ENCODE results near the gene CDADC1. TPM values are rescaled to one million over a fixed set of nuclear protein-coding genes. Genes with fewer than 3 reads are reported as not detected.

Gene CDADC1
- total and polyA plus RNA-seq, 2 donors (not counting 1 experiment from before 2014, with no cell fraction given): 6.1 to 6.6 TPM

GRCh38 chr13:49210114-49210513 lies 37.6 kb upstream of the CDADC1 start:
- H3K4me3 ChIP-seq (replicated peaks in 1 of 4; ENCODE audit: control extremely low read depth in 1 of 4, insufficient read depth in 1 of 4, low read depth in 3 of 4, low read length in 4 of 4): no peak overlapping the region

DNA sequence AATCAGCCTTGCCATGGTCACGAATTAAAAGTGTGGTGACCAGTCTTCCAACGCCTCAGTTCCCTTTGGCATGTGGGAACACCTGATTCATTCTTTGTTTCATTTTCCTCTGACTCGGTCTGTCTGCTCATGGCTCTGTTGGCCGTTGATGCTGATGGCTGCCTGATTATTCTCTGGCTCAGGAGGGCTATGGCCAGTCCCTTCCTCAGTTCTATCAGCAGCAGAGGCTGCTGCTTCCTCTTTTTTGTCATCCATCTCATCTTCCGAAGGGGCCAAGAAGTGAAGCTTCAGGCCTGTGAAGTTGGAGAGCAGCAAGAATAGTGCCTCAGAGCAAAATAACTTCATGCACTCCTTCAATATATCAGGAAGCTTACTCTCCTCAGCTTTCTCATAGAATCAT lies 37.1 kb upstream of the CDADC1 start:
- Histone ChIP-seq H3K36me3 (ENCODE audit: control insufficient read depth, insufficient read depth, low read length) (peaks cover 4% of the 10 kb centered on the region), H3K27ac (ENCODE audit: insufficient read depth, low read length) (no peak overlapping the region), H3K4me3 (replicated peaks in 1 of 4; ENCODE audit: control extremely low read depth in 1 of 4, insufficient read depth in 1 of 4, low read depth in 3 of 4, low read length in 4 of 4) (no peak overlapping the region), H3K4me1 (ENCODE audit: control insufficient read depth, extremely low read depth, insufficient read depth, low read length) (no peaks in the 10 kb centered on the region), H3K9me3 (ENCODE audit: control insufficient read depth, insufficient read depth, low read depth, low read length) (no peaks in the 10 kb centered on the region), H3K4me2 (ENCODE audit: extremely low read depth, insufficient read depth, low read length) (no peak overlapping the region), H2AFZ (ENCODE audit: low read length) (no peak overlapping the region), H3K79me2 (ENCODE audit: control insufficient read depth, insufficient read depth, low read length) (no peaks in the 10 kb centered on the region), H4K20me1 (ENCODE audit: control insufficient read depth, extremely low read depth, insufficient read depth, low read length) (no peaks in the 10 kb centered on the region), H3K9ac (ENCODE audit: insufficient read depth, low read length) (no peak overlapping the region), H3K27me3 (ENCODE audit: control insufficient read depth, insufficient read depth, low read length) (no peaks in the 10 kb centered on the region)
- no peak for DNase-seq (ENCODE audit: low read depth in 2 of 2)
- TF ChIP-seq EZH2 (IDR thresholded peaks at IDR 0.05; ENCODE audit: low read length, missing control alignments): no peak
- TF ChIP-seq, protein P1, sequence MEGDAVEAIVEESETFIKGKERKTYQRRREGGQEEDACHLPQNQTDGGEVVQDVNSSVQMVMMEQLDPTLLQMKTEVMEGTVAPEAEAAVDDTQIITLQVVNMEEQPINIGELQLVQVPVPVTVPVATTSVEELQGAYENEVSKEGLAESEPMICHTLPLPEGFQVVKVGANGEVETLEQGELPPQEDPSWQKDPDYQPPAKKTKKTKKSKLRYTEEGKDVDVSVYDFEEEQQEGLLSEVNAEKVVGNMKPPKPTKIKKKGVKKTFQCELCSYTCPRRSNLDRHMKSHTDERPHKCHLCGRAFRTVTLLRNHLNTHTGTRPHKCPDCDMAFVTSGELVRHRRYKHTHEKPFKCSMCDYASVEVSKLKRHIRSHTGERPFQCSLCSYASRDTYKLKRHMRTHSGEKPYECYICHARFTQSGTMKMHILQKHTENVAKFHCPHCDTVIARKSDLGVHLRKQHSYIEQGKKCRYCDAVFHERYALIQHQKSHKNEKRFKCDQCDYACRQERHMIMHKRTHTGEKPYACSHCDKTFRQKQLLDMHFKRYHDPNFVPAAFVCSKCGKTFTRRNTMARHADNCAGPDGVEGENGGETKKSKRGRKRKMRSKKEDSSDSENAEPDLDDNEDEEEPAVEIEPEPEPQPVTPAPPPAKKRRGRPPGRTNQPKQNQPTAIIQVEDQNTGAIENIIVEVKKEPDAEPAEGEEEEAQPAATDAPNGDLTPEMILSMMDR (conservative IDR thresholded peaks at IDR 0.05 in 1 of 2, IDR thresholded peaks at IDR 0.05 in 1 of 2; ENCODE audit: low read depth in 1 of 2, low read length in 2 of 2): no peak

More at GRCh38 chr13:49210114-49210513, 37.6 kb upstream of the CDADC1 start:
- no peak for DNase-seq (ENCODE audit: low read depth in 2 of 2)
- peaks cover 4% of the 10 kb centered on the region for H3K36me3 ChIP-seq (ENCODE audit: control insufficient read depth, insufficient read depth, low read length)
- H4K20me1 ChIP-seq (ENCODE audit: control insufficient read depth, extremely low read depth, insufficient read depth, low read length): no peaks in the 10 kb centered on the region
- H3K4me1 ChIP-seq (ENCODE audit: control insufficient read depth, extremely low read depth, insufficient read depth, low read length): no peaks in the 10 kb centered on the region
- no peak for TF ChIP-seq EZH2 (IDR thresholded peaks at IDR 0.05; ENCODE audit: low read length, missing control alignments)
- TF ChIP-seq, protein P1 (conservative IDR thresholded peaks at IDR 0.05 in 1 of 2, IDR thresholded peaks at IDR 0.05 in 1 of 2; ENCODE audit: low read depth in 1 of 2, low read length in 2 of 2): no peak
- no peak overlapping the region for H3K9ac ChIP-seq (ENCODE audit: insufficient read depth, low read length)
- no peaks in the 10 kb centered on the region for H3K79me2 ChIP-seq (ENCODE audit: control insufficient read depth, insufficient read depth, low read length)
- H3K27me3 ChIP-seq (ENCODE audit: control insufficient read depth, insufficient read depth, low read length): no peaks in the 10 kb centered on the region
- H3K4me2 ChIP-seq (ENCODE audit: extremely low read depth, insufficient read depth, low read length): no peak overlapping the region
- no peak overlapping the region for H3K27ac ChIP-seq (ENCODE audit: insufficient read depth, low read length)
- no peak overlapping the region for H2AFZ ChIP-seq (ENCODE audit: low read length)
- no peaks in the 10 kb centered on the region for H3K9me3 ChIP-seq (ENCODE audit: control insufficient read depth, insufficient read depth, low read depth, low read length)

DNA sequence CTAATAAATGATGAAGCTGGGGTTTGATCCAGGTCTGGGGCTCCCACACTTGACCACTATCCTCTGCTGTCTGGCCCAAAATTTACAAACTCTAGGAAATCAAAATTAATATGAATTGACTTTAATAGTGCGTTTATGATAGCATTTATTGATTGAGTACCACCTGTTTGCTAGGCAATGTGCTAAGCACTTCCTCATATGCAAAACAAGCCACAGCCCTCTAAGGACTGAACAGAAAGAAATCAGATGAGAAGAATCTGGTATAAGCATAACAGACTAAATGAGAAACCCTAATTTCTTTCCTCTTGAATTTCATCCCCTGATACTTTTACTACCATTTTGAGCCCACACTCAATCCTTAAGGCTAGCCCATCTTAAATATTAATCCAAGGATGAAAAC lies 34.2 kb upstream of the CDADC1 start:
- H2AFZ ChIP-seq (ENCODE audit: low read length): no peak overlapping the region
- H3K9me3 ChIP-seq (ENCODE audit: control insufficient read depth, insufficient read depth, low read depth, low read length): no peaks in the 10 kb centered on the region

More for the DNA sequence above, 34.2 kb upstream of the CDADC1 start:
- no peaks in the 10 kb centered on the region for H4K20me1 ChIP-seq (ENCODE audit: control insufficient read depth, extremely low read depth, insufficient read depth, low read length)
- H3K27me3 ChIP-seq (ENCODE audit: control insufficient read depth, insufficient read depth, low read length): peaks cover 12% of the 10 kb centered on the region
- TF ChIP-seq, protein P1 (conservative IDR thresholded peaks at IDR 0.05 in 1 of 2, IDR thresholded peaks at IDR 0.05 in 1 of 2; ENCODE audit: low read depth in 1 of 2, low read length in 2 of 2): no peak
- TF ChIP-seq EZH2 (IDR thresholded peaks at IDR 0.05; ENCODE audit: low read length, missing control alignments): no peak
- H3K4me3 ChIP-seq (replicated peaks in 1 of 4; ENCODE audit: control extremely low read depth in 1 of 4, insufficient read depth in 1 of 4, low read depth in 3 of 4, low read length in 4 of 4): no peak overlapping the region
- H3K36me3 ChIP-seq (ENCODE audit: control insufficient read depth, insufficient read depth, low read length): peaks cover 2% of the 10 kb centered on the region
- no peak overlapping the region for H3K9ac ChIP-seq (ENCODE audit: insufficient read depth, low read length)
- H3K27ac ChIP-seq (ENCODE audit: insufficient read depth, low read length): no peak overlapping the region
- H3K79me2 ChIP-seq (ENCODE audit: control insufficient read depth, insufficient read depth, low read length): no peaks in the 10 kb centered on the region
- no peak overlapping the region for H3K4me2 ChIP-seq (ENCODE audit: extremely low read depth, insufficient read depth, low read length)
- no peaks in the 10 kb centered on the region for H3K4me1 ChIP-seq (ENCODE audit: control insufficient read depth, extremely low read depth, insufficient read depth, low read length)
- DNase-seq (ENCODE audit: low read depth in 2 of 2): no peak
